ENCODE data around the gene GFPT1.
"Not testable (repeated sequence)": the region's sequence is repeated elsewhere in the genome, so short reads cannot be mapped to it uniquely, and the experiment has no call there.

GFPT1 gene

GRCh38 chr2:69383176-69383812, 3.7 kb downstream of the GFPT1 start:
- DNase-seq (ENCODE audit: low spot score), result no peak

- DNase-seq (ENCODE audit: low spot score), result no peak
Measured at GRCh38 chr2:69382547-69382946, 4.5 kb downstream of the GFPT1 start.

- no peak for DNase-seq (ENCODE audit: low spot score)
Measured at GRCh38 chr2:69381337-69381737, 5.7 kb downstream of the GFPT1 start.

GRCh38 chr2:69380072-69380917, 6.7 kb downstream of the GFPT1 start:
- DNase-seq (ENCODE audit: low spot score), result no peak

- DNase-seq (ENCODE audit: low spot score), result peak; percentile 16
Measured at GRCh38 chr2:69376403-69376802, 10.6 kb downstream of the GFPT1 start.

GRCh38 chr2:69375494-69376353, 11.3 kb downstream of the GFPT1 start:
- peak; percentile 41 for DNase-seq (ENCODE audit: low spot score)

GRCh38 chr2:69372767-69373166, 14.3 kb downstream of the GFPT1 start:
- DNase-seq (ENCODE audit: low spot score), result no peak

- no peak for DNase-seq (ENCODE audit: low spot score)
Measured at GRCh38 chr2:69369802-69370201, 17.2 kb downstream of the GFPT1 start.

- no peak for DNase-seq (ENCODE audit: low spot score)
Measured at GRCh38 chr2:69368588-69368987, 18.4 kb downstream of the GFPT1 start.

GRCh38 chr2:69359371-69359770, 27.7 kb downstream of the GFPT1 start:
- no peak for DNase-seq (ENCODE audit: low spot score)

GRCh38 chr2:69358914-69359313, 28.1 kb downstream of the GFPT1 start:
- no peak for DNase-seq (ENCODE audit: low spot score)

GRCh38 chr2:69356471-69356870, 30.6 kb downstream of the GFPT1 start:
- DNase-seq (ENCODE audit: low spot score), result no peak

GRCh38 chr2:69354976-69355375, 32.1 kb downstream of the GFPT1 start:
- DNase-seq (ENCODE audit: low spot score), result not testable (repeated sequence)

- no peak for DNase-seq (ENCODE audit: low spot score)
Measured at GRCh38 chr2:69353360-69353759, 33.7 kb downstream of the GFPT1 start.

- no peak for DNase-seq (ENCODE audit: low spot score)
Measured at GRCh38 chr2:69348781-69349180, 38.2 kb downstream of the GFPT1 start.

- DNase-seq (ENCODE audit: low spot score), result no peak
Measured at GRCh38 chr2:69345434-69345833, 41.6 kb downstream of the GFPT1 start.

GRCh38 chr2:69344305-69344704, 42.7 kb downstream of the GFPT1 start:
- no peak for DNase-seq (ENCODE audit: low spot score)

- DNase-seq (ENCODE audit: low spot score), result no peak
Measured at GRCh38 chr2:69340101-69340775, 46.8 kb downstream of the GFPT1 start.

GRCh38 chr2:69335311-69335710, 51.7 kb downstream of the GFPT1 start:
- DNase-seq (ENCODE audit: low spot score), result no peak

- no peak for DNase-seq (ENCODE audit: low spot score)
Measured at GRCh38 chr2:69333352-69333751, 53.7 kb downstream of the GFPT1 start.

- DNase-seq (ENCODE audit: low spot score), result no peak
Measured at GRCh38 chr2:69330781-69331180, 56.2 kb downstream of the GFPT1 start.

GRCh38 chr2:69322631-69323030, 64.4 kb downstream of the GFPT1 start:
- no peak for DNase-seq (ENCODE audit: low spot score)

All from cerebellar cortex (tissue), 1 donor.